ENCODE data around the gene OPA3. TPM values are rescaled to one million over a fixed set of nuclear protein-coding genes. Genes with fewer than 3 reads are reported as not detected.

The OPA3 gene
- total RNA-seq, 1 donor from 2014 or later: 3.7 TPM

GRCh38 chr19:45613926-45614725, 29.5 kb upstream of the OPA3 start:
- H3K9me3 Mint-ChIP-seq: no peaks in the 10 kb centered on the region
- H3K36me3 Mint-ChIP-seq: peaks cover 16% of the 10 kb centered on the region
- peaks cover 24% of the 10 kb centered on the region for H3F3A ChIP-seq (ENCODE audit: low read depth)
- H3K27ac Mint-ChIP-seq: peak overlapping the region; percentile 31
- H2AFZ ChIP-seq (replicated peaks): no peak overlapping the region
- H3K9me3 ChIP-seq (ENCODE audit: low read depth): no peaks in the 10 kb centered on the region
- no peaks in the 10 kb centered on the region for H3K36me3 ChIP-seq
- H3K4me1 Mint-ChIP-seq: peaks cover 16% of the 10 kb centered on the region
- no peaks in the 10 kb centered on the region for H3K79me2 ChIP-seq (ENCODE audit: low read depth)
- DNase-seq (ENCODE audit: low spot score): no peak
- H3K27me3 Mint-ChIP-seq (ENCODE audit: insufficient read depth, low read depth): peaks cover 8% of the 10 kb centered on the region
- H3K4me1 ChIP-seq: peaks cover 4% of the 10 kb centered on the region
- H3K4me3 ChIP-seq: no peak overlapping the region
- no peak overlapping the region for H3K4me2 ChIP-seq
- no peaks in the 10 kb centered on the region for H3K27me3 ChIP-seq
- H3K9ac ChIP-seq: no peak overlapping the region
- H3K4me3 Mint-ChIP-seq: peak overlapping the region; percentile 50
- H4K20me1 ChIP-seq (ENCODE audit: low read depth): no peaks in the 10 kb centered on the region
- TF ChIP-seq EZH2phosphoT487 (IDR thresholded peaks at IDR 0.05) (no peak), CTCF (IDR thresholded peaks at IDR 0.05) (no peak)
- no peak overlapping the region for H3K27ac ChIP-seq

GRCh38 chr19:45608948-45609347, 24.3 kb upstream of the OPA3 start:
- no peaks in the 10 kb centered on the region for H3K79me2 ChIP-seq (ENCODE audit: low read depth)
- H3K9ac ChIP-seq: no peak overlapping the region
- H3K36me3 Mint-ChIP-seq: peaks cover 17% of the 10 kb centered on the region
- no peak overlapping the region for H3K27ac ChIP-seq
- no peak overlapping the region for H3K4me3 Mint-ChIP-seq
- H3K36me3 ChIP-seq: no peaks in the 10 kb centered on the region
- H3K9me3 Mint-ChIP-seq: no peaks in the 10 kb centered on the region
- no peaks in the 10 kb centered on the region for H3K27me3 ChIP-seq
- no peak overlapping the region for H3K4me2 ChIP-seq
- TF ChIP-seq EZH2 (IDR thresholded peaks at IDR 0.05) (no peak), CTCF (IDR thresholded peaks at IDR 0.05) (no peak), EZH2phosphoT487 (IDR thresholded peaks at IDR 0.05) (no peak)
- DNase-seq (ENCODE audit: low spot score): no peak
- H3K4me1 ChIP-seq: no peaks in the 10 kb centered on the region
- peaks cover 5% of the 10 kb centered on the region for H3F3A ChIP-seq (ENCODE audit: low read depth)
- H3K27me3 Mint-ChIP-seq (ENCODE audit: insufficient read depth, low read depth): peaks cover 7% of the 10 kb centered on the region
- H3K27ac Mint-ChIP-seq: no peak overlapping the region
- no peaks in the 10 kb centered on the region for H3K9me3 ChIP-seq (ENCODE audit: low read depth)
- H2AFZ ChIP-seq (replicated peaks): no peak overlapping the region
- peaks cover 8% of the 10 kb centered on the region for H3K4me1 Mint-ChIP-seq
- H4K20me1 ChIP-seq (ENCODE audit: low read depth): no peaks in the 10 kb centered on the region
- no peak overlapping the region for H3K4me3 ChIP-seq

GRCh38 chr19:45607071-45608029, 22.7 kb upstream of the OPA3 start:
- Histone ChIP-seq H3K79me2 (ENCODE audit: low read depth) (no peaks in the 10 kb centered on the region), H3K4me2 (peak overlapping the region; percentile 73), H2AFZ (replicated peaks) (peak overlapping the region; percentile 96), H3K4me3 (peak overlapping the region; percentile 41), H3F3A (ENCODE audit: low read depth) (peaks cover 5% of the 10 kb centered on the region), H3K9me3 (ENCODE audit: low read depth) (no peaks in the 10 kb centered on the region), H3K27me3 (peaks cover 15% of the 10 kb centered on the region), H3K9ac (no peak overlapping the region), H3K4me1 (no peaks in the 10 kb centered on the region), H4K20me1 (ENCODE audit: low read depth) (no peaks in the 10 kb centered on the region), H3K36me3 (no peaks in the 10 kb centered on the region), H3K27ac (no peak overlapping the region)
- H3K4me3 Mint-ChIP-seq: peak overlapping the region; percentile 74
- TF ChIP-seq EZH2 (IDR thresholded peaks at IDR 0.05): peak; percentile 31
- no peak for TF ChIP-seq EZH2phosphoT487 (IDR thresholded peaks at IDR 0.05)
- peak; percentile 86 for TF ChIP-seq CTCF (IDR thresholded peaks at IDR 0.05)
- H3K4me1 Mint-ChIP-seq: peaks cover 8% of the 10 kb centered on the region
- peaks cover 14% of the 10 kb centered on the region for H3K36me3 Mint-ChIP-seq
- peak overlapping the region; percentile 17 for H3K27ac Mint-ChIP-seq
- DNase-seq (ENCODE audit: low spot score): peak; percentile 89
- H3K9me3 Mint-ChIP-seq: no peaks in the 10 kb centered on the region
- peaks cover 12% of the 10 kb centered on the region for H3K27me3 Mint-ChIP-seq (ENCODE audit: insufficient read depth, low read depth)
